Measurements from ENCODE around the gene ZC3H12A. TPM values are rescaled to one million over a fixed set of nuclear protein-coding genes. Genes with fewer than 3 reads are reported as not detected.
A peak's percentile ranks its signal among the peaks of the same experiment; 100 is the strongest.
"Not testable (repeated sequence)": the region's sequence is repeated elsewhere in the genome, so short reads cannot be mapped to it uniquely, and the experiment has no call there.

ZC3H12A gene
- polyA plus RNA-seq, 12 donors = 0.72 to 4.8 (median 1.0) TPM; not detected in 2

GRCh38 chr1:37498872-37499617 is 24.7 kb downstream of the ZC3H12A start:
- DNase-seq = no peak

- no peak for DNase-seq
These were observed 27.3 kb downstream of the ZC3H12A start for GRCh38 chr1:37501661-37502060.

GRCh38 chr1:37502104-37502503 is 27.7 kb downstream of the ZC3H12A start:
- DNase-seq = no peak

GRCh38 chr1:37502791-37503190 is 28.4 kb downstream of the ZC3H12A start:
- DNase-seq = not testable (repeated sequence)

- no peak for DNase-seq
These were observed 32.4 kb downstream of the ZC3H12A start for GRCh38 chr1:37506740-37507139.

- no peak for DNase-seq
These were observed 34.8 kb downstream of the ZC3H12A start for GRCh38 chr1:37509181-37509580.

- DNase-seq = peak; percentile 6
These were observed 39.5 kb downstream of the ZC3H12A start for GRCh38 chr1:37513795-37514349.

- peak; percentile 88 for DNase-seq
These were observed 40.2 kb downstream of the ZC3H12A start, which contains the start of gene MEAF6 for GRCh38 chr1:37514350-37515184. Gene MEAF6 (minus strand): TSS chr1:37514766. CDS start chr1:37514746, 20 bp downstream.

- no peak for DNase-seq
These were observed 41.0 kb downstream of the ZC3H12A start for GRCh38 chr1:37515185-37516034.

GRCh38 chr1:37517569-37517968 is 43.2 kb downstream of the ZC3H12A start:
- no peak for DNase-seq

- not testable (repeated sequence) for DNase-seq
These were observed 43.9 kb downstream of the ZC3H12A start for GRCh38 chr1:37518241-37518640.

- DNase-seq = not testable (repeated sequence)
These were observed 44.5 kb downstream of the ZC3H12A start for GRCh38 chr1:37518929-37519328.

GRCh38 chr1:37519613-37520012 is 45.2 kb downstream of the ZC3H12A start:
- no peak for DNase-seq

GRCh38 chr1:37529888-37530287 is 55.5 kb downstream of the ZC3H12A start:
- DNase-seq = not testable (repeated sequence)

GRCh38 chr1:37532418-37533156 is 58.2 kb downstream of the ZC3H12A start:
- not testable (repeated sequence) for DNase-seq

- no peak for DNase-seq
These were observed 59.1 kb downstream of the ZC3H12A start for GRCh38 chr1:37533317-37534093.
